Panc1 (cell line): ENCODE measurements around the gene GCFC2. TPM values are rescaled to one million over a fixed set of nuclear protein-coding genes. Genes with fewer than 3 reads are reported as not detected.

Source experiments
- ATAC-seq: fragments of 200-7000 bp; cut with Tn5 transposase; 2 replicates; pipeline ENCODE4 v1.9.1; 2020; ENCODE audit warnings: mild to moderate bottlenecking, moderate library complexity
- BruUV-seq: library from RNA; stranded (reverse); fragments of 400-500 nt; replicated peaks from 2 replicates; lab custom pipeline; 2021; lab: Mats Ljungman, UMichigan
- CTCF ChIA-PET: fragments of 300-600 bp; sonication (Branson Sonifier 250); formaldehyde crosslinking; loops from one replicate; lab custom pipeline; 2022; ENCODE audit warnings: antibody characterized with exemption; lab: Charles Lee
- POLR2A ChIA-PET: fragments of 300-600 bp; sonication (Branson Sonifier 250); formaldehyde crosslinking; loops from one replicate; lab custom pipeline; 2022; ENCODE audit warnings: antibody characterized with exemption; lab: Charles Lee
- DNase-seq: peaks from one replicate; pipeline ENCODE4 v3.0.0-alpha.2; 2010; ENCODE audit warnings: low read depth, low spot score
- H3K27ac ChIP-seq: 2 replicates; pipeline ENCODE4 v1.5.1; 2011; ENCODE audit warnings: mild to moderate bottlenecking, low read length, inconsistent platforms
- H3K27me3 ChIP-seq: fragments of 200-500 bp; sonication (Bioruptor generic); 2 replicates; pipeline ENCODE4 v1.6.0; 2014; ENCODE audit warnings: low read length, inconsistent platforms; ENCODE audit not compliant: control insufficient read depth, insufficient read depth
- H3K36me3 ChIP-seq: fragments of 200-500 bp; sonication (Bioruptor generic); 2 replicates; pipeline ENCODE4 v1.5.1; 2014; ENCODE audit warnings: inconsistent platforms, mild to moderate bottlenecking, low read length, moderate library complexity; ENCODE audit not compliant: control insufficient read depth, insufficient read depth
- H3K4me1 ChIP-seq: 2 replicates; pipeline ENCODE4 v1.5.1; 2011; ENCODE audit warnings: inconsistent platforms, mild to moderate bottlenecking, low read length, moderate library complexity; ENCODE audit not compliant: control insufficient read depth, insufficient read depth
- H3K4me3 ChIP-seq, 2 experiments: 2 replicates each; pipeline ENCODE4 v1.5.1; 2011 to 2012; ENCODE audit warnings: low read depth in 2 of 2, low read length in 2 of 2, mild to moderate bottlenecking in 2 of 2, inconsistent platforms in 1 of 2, moderate library complexity in 1 of 2
- H3K9me3 ChIP-seq: fragments of 200-500 bp; sonication (Bioruptor generic); 2 replicates; pipeline ENCODE4 v1.5.1; 2014; ENCODE audit warnings: low read depth, mild to moderate bottlenecking, inconsistent platforms, low read length, moderate library complexity; ENCODE audit not compliant: control insufficient read depth, insufficient read depth
- POLR2AphosphoS5 ChIP-seq: IDR thresholded peaks from 2 replicates; pipeline ENCODE4 v1.6.1; 2012; ENCODE audit warnings: mild to moderate bottlenecking, low read depth, low read length, moderate library complexity
- SIN3A ChIP-seq: IDR thresholded peaks from 2 replicates; pipeline ENCODE4 v1.6.1; 2012; ENCODE audit warnings: low read depth, mild to moderate bottlenecking, low read length, moderate library complexity, borderline replicate concordance; ENCODE audit not compliant: insufficient read depth
- TCF7L2 ChIP-seq: IDR thresholded peaks from 2 replicates; pipeline ENCODE4 v1.6.1; 2011; ENCODE audit warnings: mild to moderate bottlenecking, low read depth, low read length, inconsistent platforms
- in situ Hi-C: cut with HindIII; loops from 2 replicates; pipeline ENCODE4 v1.10.0; 2016; ENCODE audit warnings: low sequenced_read_pairs, low pct_unique_long_range_greater_than_20kb
- intact Hi-C: fragments of 100-400 bp; cut with micrococcal nuclease; formaldehyde crosslinking; loops from one replicate; pipeline ENCODE4 v1.10.0; 2022; ENCODE audit not compliant: unreplicated experiment
- total RNA-seq: library from RNA; stranded (reverse); gene quantifications from one replicate; pipeline ENCODE4 v1.2.1, GENCODE V29; 2021; ENCODE audit not compliant: unreplicated experiment
- TF ChIP-seq, protein P1 (sequence below), 2 experiments: IDR thresholded peaks; 2 replicates each; pipeline ENCODE4 v1.6.1; 2011 to 2012; ENCODE audit warnings: low read depth in 2 of 2, control low read depth in 1 of 2, low read length in 1 of 2, mild to moderate bottlenecking in 1 of 2, moderate library complexity in 1 of 2; ENCODE audit not compliant: insufficient read depth in 1 of 2
- TF ChIP-seq, protein P2 (sequence below): fragments of 450-650 bp; IDR thresholded peaks from 2 replicates; pipeline ENCODE4 v1.5.1; 2017; ENCODE audit warnings: mild to moderate bottlenecking

The GCFC2 gene
- total RNA-seq, 1 experiment from 2014 or later = 26.3 TPM

DNA sequence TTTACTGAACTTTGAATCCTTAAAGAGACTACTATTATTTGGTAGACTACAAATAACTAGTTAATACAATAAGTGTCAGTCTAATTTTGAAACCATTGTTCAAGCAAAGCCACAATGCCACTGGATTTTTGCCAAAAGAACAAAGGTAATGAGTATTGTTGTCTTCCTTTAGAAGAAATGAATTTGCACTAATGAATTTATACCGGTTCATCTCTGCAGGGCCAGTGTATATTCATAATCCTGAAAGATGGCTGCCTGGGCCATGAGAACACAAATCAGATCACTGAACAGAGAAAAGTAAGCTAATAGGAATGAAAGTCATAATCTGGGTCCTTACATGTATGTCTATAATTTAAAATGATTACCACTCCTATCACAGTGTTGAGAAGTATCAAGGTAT lies 31.2 kb downstream of the GCFC2 start:
- H3K4me1 ChIP-seq = no peaks in the 10 kb centered on the region
- ATAC-seq (no peak), DNase-seq (no peak)
- no TSS peak for BruUV-seq
- in situ Hi-C loops = no loop called here
- TF ChIP-seq, protein P1, sequence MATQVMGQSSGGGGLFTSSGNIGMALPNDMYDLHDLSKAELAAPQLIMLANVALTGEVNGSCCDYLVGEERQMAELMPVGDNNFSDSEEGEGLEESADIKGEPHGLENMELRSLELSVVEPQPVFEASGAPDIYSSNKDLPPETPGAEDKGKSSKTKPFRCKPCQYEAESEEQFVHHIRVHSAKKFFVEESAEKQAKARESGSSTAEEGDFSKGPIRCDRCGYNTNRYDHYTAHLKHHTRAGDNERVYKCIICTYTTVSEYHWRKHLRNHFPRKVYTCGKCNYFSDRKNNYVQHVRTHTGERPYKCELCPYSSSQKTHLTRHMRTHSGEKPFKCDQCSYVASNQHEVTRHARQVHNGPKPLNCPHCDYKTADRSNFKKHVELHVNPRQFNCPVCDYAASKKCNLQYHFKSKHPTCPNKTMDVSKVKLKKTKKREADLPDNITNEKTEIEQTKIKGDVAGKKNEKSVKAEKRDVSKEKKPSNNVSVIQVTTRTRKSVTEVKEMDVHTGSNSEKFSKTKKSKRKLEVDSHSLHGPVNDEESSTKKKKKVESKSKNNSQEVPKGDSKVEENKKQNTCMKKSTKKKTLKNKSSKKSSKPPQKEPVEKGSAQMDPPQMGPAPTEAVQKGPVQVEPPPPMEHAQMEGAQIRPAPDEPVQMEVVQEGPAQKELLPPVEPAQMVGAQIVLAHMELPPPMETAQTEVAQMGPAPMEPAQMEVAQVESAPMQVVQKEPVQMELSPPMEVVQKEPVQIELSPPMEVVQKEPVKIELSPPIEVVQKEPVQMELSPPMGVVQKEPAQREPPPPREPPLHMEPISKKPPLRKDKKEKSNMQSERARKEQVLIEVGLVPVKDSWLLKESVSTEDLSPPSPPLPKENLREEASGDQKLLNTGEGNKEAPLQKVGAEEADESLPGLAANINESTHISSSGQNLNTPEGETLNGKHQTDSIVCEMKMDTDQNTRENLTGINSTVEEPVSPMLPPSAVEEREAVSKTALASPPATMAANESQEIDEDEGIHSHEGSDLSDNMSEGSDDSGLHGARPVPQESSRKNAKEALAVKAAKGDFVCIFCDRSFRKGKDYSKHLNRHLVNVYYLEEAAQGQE (IDR thresholded peaks at IDR 0.05; ENCODE audit: insufficient read depth in 1 of 2, low read depth in 2 of 2, low read length in 1 of 2) = no peak
- TF ChIP-seq, protein P2, sequence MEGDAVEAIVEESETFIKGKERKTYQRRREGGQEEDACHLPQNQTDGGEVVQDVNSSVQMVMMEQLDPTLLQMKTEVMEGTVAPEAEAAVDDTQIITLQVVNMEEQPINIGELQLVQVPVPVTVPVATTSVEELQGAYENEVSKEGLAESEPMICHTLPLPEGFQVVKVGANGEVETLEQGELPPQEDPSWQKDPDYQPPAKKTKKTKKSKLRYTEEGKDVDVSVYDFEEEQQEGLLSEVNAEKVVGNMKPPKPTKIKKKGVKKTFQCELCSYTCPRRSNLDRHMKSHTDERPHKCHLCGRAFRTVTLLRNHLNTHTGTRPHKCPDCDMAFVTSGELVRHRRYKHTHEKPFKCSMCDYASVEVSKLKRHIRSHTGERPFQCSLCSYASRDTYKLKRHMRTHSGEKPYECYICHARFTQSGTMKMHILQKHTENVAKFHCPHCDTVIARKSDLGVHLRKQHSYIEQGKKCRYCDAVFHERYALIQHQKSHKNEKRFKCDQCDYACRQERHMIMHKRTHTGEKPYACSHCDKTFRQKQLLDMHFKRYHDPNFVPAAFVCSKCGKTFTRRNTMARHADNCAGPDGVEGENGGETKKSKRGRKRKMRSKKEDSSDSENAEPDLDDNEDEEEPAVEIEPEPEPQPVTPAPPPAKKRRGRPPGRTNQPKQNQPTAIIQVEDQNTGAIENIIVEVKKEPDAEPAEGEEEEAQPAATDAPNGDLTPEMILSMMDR = no peak
- TF ChIP-seq SIN3A (no peak), POLR2AphosphoS5 (no peak), TCF7L2 (no peak)
- no peaks in the 10 kb centered on the region for H3K36me3 ChIP-seq
- H3K4me3 ChIP-seq = no peak overlapping the region
- no peaks in the 10 kb centered on the region for H3K9me3 ChIP-seq
- H3K27ac ChIP-seq = no peak overlapping the region
- ChIA-PET POLR2A (no interaction called here), CTCF (interaction anchor here (0.6 kb wide), 1 partner anchor 23 kb away, joined by 4 read pairs; no protein-coding TSS in a partner anchor)
- H3K27me3 ChIP-seq = no peaks in the 10 kb centered on the region
- intact Hi-C loops = no loop called here

DNA sequence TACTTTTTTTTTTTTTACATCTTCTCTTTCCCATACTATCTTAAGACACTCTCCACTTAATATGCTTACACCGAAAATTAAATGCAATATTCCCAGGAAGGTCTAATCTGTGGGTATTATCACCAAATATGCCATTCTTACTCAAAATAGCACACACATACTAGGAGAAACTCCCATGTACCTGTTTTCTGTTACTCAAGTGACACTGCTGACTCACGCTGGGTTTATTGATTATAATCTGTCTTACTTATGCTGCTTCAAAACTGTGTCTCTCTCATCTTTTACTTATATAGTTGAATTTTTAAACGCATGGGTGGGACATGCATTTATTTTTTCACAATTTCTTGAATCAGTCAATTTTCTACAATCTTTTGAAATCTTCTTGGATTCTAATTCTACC lies 34.3 kb downstream of the GCFC2 start:
- CTCF ChIA-PET = interaction anchor here (0.9 kb wide), 1 partner anchor 36 kb away, joined by 4 read pairs; no protein-coding TSS in a partner anchor
- intact Hi-C loops (no loop called here), in situ Hi-C loops (no loop called here)
- no peak for ATAC-seq
- DNase-seq = no peak
- no peak for TF ChIP-seq POLR2AphosphoS5
- TF ChIP-seq TCF7L2 = no peak
- TF ChIP-seq, protein P2 = no peak
- TF ChIP-seq, protein P1 (IDR thresholded peaks at IDR 0.05; ENCODE audit: insufficient read depth in 1 of 2, low read depth in 2 of 2, low read length in 1 of 2) = no peak
- no peak for TF ChIP-seq SIN3A
- BruUV-seq = no TSS peak
- Histone ChIP-seq H3K36me3 (peaks cover 2% of the 10 kb centered on the region; the same call in 1 of the 2 replicates), H3K9me3 (no peaks in the 10 kb centered on the region), H3K27ac (no peak overlapping the region), H3K27me3 (no peaks in the 10 kb centered on the region), H3K4me3 (no peak overlapping the region), H3K4me1 (no peaks in the 10 kb centered on the region)
- POLR2A ChIA-PET = no interaction called here
